AG04450 (cell line): ENCODE measurements around the gene OTUD3. TPM values are rescaled to one million over a fixed set of nuclear protein-coding genes. Genes with fewer than 3 reads are reported as not detected.

Source experiments
- CTCF ChIA-PET: fragments of 300-600, 350-600 bp; formaldehyde crosslinking; extraction: SDS; loops from one replicate; lab custom pipeline; 2022; ENCODE audit warnings: antibody characterized with exemption, inconsistent platforms; lab: Charles Lee
- POLR2A ChIA-PET: fragments of 350-600 bp; formaldehyde crosslinking; extraction: SDS; loops from one replicate; lab custom pipeline; 2021; ENCODE audit warnings: antibody characterized with exemption, inconsistent platforms; lab: Yijun Ruan, JAX
- DNase-seq: peaks from one replicate; pipeline ENCODE4 v3.0.0-alpha.2; 2011; ENCODE audit warnings: low read depth, low spot score
- H3K27ac ChIP-seq: one replicate; pipeline ENCODE4 v1.5.1; 2012; ENCODE audit warnings: low read depth, low read length, control low read depth
- H3K27me3 ChIP-seq: one replicate; pipeline ENCODE4 v1.6.0; 2012; ENCODE audit warnings: low read length; ENCODE audit not compliant: control insufficient read depth, insufficient read depth
- H3K4me3 ChIP-seq: 2 replicates; pipeline ENCODE4 v1.5.1; 2011; ENCODE audit warnings: mild to moderate bottlenecking, low read depth, low read length, control low read depth
- H3K9me3 ChIP-seq: 2 replicates; pipeline ENCODE4 v1.5.1; 2012; ENCODE audit warnings: low read length; ENCODE audit not compliant: control insufficient read depth, insufficient read depth
- CTCF ChIP-seq: IDR thresholded peaks from 2 replicates; pipeline ENCODE4 v1.5.1; 2011; ENCODE audit warnings: low read depth, low read length, control low read depth, inconsistent platforms
- polyA plus RNA-seq: library from polyadenylated mRNA; depleted of rRNA; stranded (reverse); fragments of >200 nt; gene quantifications from 2 replicates; pipeline ENCODE4 v1.2.3, GENCODE V29; 2011

Gene OTUD3
- polyA plus RNA-seq, 1 experiment: 4.8 TPM

DNA sequence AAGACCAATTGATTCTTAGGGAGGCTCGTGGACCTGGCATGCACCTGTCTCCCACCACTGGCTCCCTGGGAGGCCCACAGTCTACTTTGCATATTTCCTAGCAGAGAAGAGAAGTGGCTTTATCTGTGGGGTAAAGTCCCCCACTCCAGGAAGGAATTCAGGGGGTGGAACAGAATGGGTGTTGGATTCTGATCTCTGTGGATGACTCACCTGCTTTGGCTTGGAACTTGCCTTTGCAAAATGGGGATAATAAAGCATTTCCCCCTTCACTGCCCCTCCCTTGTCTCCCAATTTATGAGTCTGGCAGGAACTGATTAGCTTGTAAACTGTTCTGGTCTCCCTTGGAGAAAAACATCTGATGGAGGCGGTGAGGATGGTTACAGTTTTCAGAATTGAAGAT is 21.2 kb upstream of the OTUD3 start:
- DNase-seq: no peak
- CTCF ChIA-PET: interaction anchor here (0.5 to 3.5 kb wide), 2 partner anchors 21 to 187 kb away, joined by 5 to 17 read pairs; partner anchors contain the start of gene OTUD3
- no peaks in the 10 kb centered on the region for H3K27me3 ChIP-seq
- no peak overlapping the region for H3K27ac ChIP-seq
- POLR2A ChIA-PET: no interaction called here
- no peaks in the 10 kb centered on the region for H3K9me3 ChIP-seq
- H3K4me3 ChIP-seq: no peak overlapping the region
- TF ChIP-seq CTCF: no peak

DNA sequence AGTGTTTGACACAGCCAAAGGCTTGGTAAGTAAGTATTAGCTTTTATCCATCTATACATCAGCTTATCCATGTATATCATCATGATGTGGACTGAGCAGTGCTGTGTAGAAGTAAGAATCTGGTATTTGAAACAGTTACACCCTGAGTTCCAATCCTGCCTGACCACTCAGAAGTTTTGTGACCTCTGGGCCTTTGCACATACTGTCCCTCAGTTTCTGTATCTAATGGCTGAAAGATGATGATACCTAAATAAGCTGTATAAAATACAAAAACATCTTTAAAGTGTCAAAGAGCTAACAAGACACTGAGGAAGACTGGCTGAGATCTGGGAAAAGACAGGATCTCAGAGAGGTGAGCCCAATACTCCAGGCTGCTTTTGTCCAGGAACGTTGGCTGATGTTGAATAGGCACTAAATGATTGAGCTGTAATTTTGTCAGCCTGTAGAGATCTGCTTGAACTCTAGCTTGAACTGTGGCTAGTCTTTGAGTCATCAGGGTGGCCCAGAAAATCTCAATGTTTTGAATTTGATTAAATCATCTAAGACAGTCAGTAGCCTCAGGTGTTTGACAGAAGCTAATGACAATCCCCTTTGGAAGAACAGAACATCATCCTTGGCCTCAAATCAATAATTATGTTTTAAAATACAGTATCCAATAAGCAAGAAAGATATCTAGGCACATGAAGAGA is 20.2 kb upstream of the OTUD3 start:
- no peak for TF ChIP-seq CTCF
- CTCF ChIA-PET: interaction anchor here (1.2 to 3.5 kb wide), 2 partner anchors 10 to 21 kb away, joined by 4 to 17 read pairs; partner anchors contain the start of gene OTUD3
- no peak overlapping the region for H3K27ac ChIP-seq
- DNase-seq: no peak
- H3K27me3 ChIP-seq: no peaks in the 10 kb centered on the region
- no peak overlapping the region for H3K4me3 ChIP-seq
- no peaks in the 10 kb centered on the region for H3K9me3 ChIP-seq
- POLR2A ChIA-PET: no interaction called here

DNA sequence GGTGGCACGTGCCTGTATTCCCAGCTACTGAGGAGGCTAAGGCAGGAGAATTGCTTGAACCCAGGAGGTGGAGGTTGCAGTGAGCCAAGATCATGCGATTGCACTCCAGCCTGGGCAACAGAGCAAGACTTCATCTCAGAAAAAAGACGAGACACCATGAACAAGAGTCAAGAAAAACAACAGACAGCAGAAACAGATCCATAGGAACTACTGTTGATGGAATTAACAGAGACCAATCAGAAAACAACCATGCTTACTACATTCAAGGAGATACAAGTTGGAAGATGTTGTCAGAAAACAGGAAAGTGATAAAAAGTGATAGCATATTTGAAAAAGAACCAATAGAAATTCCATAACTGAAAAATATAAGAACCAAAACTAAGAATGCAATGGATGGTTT is 19.3 kb upstream of the OTUD3 start:
- H3K9me3 ChIP-seq: no peaks in the 10 kb centered on the region
- H3K4me3 ChIP-seq: no peak overlapping the region
- no peak overlapping the region for H3K27ac ChIP-seq
- TF ChIP-seq CTCF: no peak
- no peak for DNase-seq
- no peaks in the 10 kb centered on the region for H3K27me3 ChIP-seq
- ChIA-PET CTCF (interaction anchor here (0.6 to 3.5 kb wide), 2 partner anchors 20 to 85 kb away, joined by 3 to 17 read pairs; partner anchors contain the start of gene OTUD3), POLR2A (no interaction called here)

GRCh38 chr1:19864570-19865160 is 17.5 kb upstream of the OTUD3 start:
- TF ChIP-seq CTCF: no peak
- H3K27ac ChIP-seq: no peak overlapping the region
- no peaks in the 10 kb centered on the region for H3K27me3 ChIP-seq
- DNase-seq: no peak
- H3K9me3 ChIP-seq: no peaks in the 10 kb centered on the region
- CTCF ChIA-PET: no interaction called here
- H3K4me3 ChIP-seq: no peak overlapping the region
- POLR2A ChIA-PET: no interaction called here

DNA sequence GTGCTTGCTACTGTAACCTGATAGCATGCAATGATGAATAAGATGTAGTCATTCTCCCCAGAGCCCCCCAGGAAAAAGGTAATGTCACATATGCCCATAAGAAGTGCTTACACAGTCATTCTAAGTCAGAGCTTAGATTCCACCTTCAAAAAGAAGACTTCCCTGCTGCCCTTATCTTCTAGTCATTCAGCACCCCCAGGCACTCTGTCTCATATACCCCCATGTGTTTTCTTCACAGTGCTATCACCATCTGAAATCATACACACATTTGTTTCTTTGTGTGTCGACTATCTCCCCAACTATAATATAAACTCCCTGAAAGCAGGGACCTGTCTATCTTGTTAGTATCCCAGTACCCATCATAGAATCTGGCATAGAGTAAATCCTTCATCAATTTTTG is 16.2 kb upstream of the OTUD3 start:
- DNase-seq: no peak
- no peaks in the 10 kb centered on the region for H3K27me3 ChIP-seq
- POLR2A ChIA-PET: no interaction called here
- CTCF ChIA-PET: interaction anchor here (0.6 to 1.9 kb wide), 2 partner anchors 15 to 37 kb away, joined by 5 to 14 read pairs; partner anchors contain the start of gene OTUD3
- no peak overlapping the region for H3K27ac ChIP-seq
- no peak overlapping the region for H3K4me3 ChIP-seq
- no peak for TF ChIP-seq CTCF
- H3K9me3 ChIP-seq: no peaks in the 10 kb centered on the region
